A673 (cell line): ENCODE results near the gene PARD3.

Experiments
- EZH2 ChIP-seq: fragments of 200-600 bp; sonication (generic); IDR thresholded peaks from 2 replicates; pipeline ENCODE4 v1.6.1; 2017; ENCODE audit warnings: borderline replicate concordance, low read depth, mild to moderate bottlenecking, mixed read lengths, antibody characterized with exemption, low read length; ENCODE audit not compliant: poor library complexity, severe bottlenecking
- TF ChIP-seq, protein P1 (sequence below): fragments of 300-800, 200-600 bp; sonication (generic); conservative IDR thresholded peaks from 2 replicates; pipeline ENCODE4 v1.5.1; 2017; ENCODE audit warnings: low read depth, mild to moderate bottlenecking, antibody characterized with exemption, low read length, moderate library complexity, mixed read lengths

DNA sequence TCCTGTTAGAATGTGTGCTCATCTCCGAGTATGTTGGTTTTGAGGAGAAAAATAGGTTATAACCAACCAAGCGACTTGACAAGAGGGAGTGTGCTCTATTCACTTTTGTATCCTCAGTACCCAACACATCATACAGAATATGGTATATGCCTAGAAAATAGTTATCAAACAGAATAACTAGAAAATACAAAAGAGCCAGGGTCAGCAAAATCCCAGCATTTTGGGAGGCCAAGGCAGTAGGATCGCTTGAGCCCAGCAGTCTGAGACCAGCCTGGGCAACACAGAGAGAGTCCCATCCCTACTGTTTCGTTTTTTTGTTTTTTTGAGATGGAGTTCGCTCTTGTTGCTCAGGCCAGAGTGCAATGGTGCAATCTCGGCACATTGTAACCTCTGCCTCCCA is 257.9 kb downstream of the PARD3 start:
- TF ChIP-seq EZH2: no peak
- TF ChIP-seq, protein P1, sequence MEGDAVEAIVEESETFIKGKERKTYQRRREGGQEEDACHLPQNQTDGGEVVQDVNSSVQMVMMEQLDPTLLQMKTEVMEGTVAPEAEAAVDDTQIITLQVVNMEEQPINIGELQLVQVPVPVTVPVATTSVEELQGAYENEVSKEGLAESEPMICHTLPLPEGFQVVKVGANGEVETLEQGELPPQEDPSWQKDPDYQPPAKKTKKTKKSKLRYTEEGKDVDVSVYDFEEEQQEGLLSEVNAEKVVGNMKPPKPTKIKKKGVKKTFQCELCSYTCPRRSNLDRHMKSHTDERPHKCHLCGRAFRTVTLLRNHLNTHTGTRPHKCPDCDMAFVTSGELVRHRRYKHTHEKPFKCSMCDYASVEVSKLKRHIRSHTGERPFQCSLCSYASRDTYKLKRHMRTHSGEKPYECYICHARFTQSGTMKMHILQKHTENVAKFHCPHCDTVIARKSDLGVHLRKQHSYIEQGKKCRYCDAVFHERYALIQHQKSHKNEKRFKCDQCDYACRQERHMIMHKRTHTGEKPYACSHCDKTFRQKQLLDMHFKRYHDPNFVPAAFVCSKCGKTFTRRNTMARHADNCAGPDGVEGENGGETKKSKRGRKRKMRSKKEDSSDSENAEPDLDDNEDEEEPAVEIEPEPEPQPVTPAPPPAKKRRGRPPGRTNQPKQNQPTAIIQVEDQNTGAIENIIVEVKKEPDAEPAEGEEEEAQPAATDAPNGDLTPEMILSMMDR: no peak
